Testis (tissue), 3 donors: ENCODE measurements around the gene PEPD. TPM values are rescaled to one million over a fixed set of nuclear protein-coding genes. Genes with fewer than 3 reads are reported as not detected.

Experiments used
- DNase-seq: peaks from one replicate; pipeline ENCODE4 v3.0.0-alpha.2; 2019
- H3K27ac ChIP-seq, 2 donors: fragments of 200-600 bp; sonication (generic); one replicate each; pipeline ENCODE4 v1.5.1; 2019
- H3K27me3 ChIP-seq: fragments of 200-600 bp; sonication (generic); one replicate; pipeline ENCODE4 v1.5.1; 2019
- H3K36me3 ChIP-seq: fragments of 200-600 bp; sonication (generic); one replicate; pipeline ENCODE4 v1.5.1; 2017; ENCODE audit warnings: low read depth; ENCODE audit errors: missing control alignments
- H3K4me1 ChIP-seq: fragments of 200-600 bp; sonication (generic); one replicate; pipeline ENCODE4 v1.5.1; 2019
- H3K4me3 ChIP-seq, 2 donors: fragments of 200-600 bp; sonication (generic); one replicate each; pipeline ENCODE4 v1.5.1; 2017 to 2019
- H3K9me3 ChIP-seq: fragments of 200-600 bp; sonication (generic); one replicate; pipeline ENCODE4 v1.5.1; 2017
- POLR2A ChIP-seq: fragments of 450-650 bp; IDR thresholded peaks from one replicate; pipeline ENCODE4 v1.6.1; 2017; ENCODE audit warnings: antibody characterized with exemption, mild to moderate bottlenecking, moderate library complexity
- WGBS, 2 donors: methylation state at CpG; one replicate each; pipeline ENCODE4 v1.1.5; 2018; 5-methylcytosine and 5-hydroxymethylcytosine counted together
- intact Hi-C: fragments of 100-400 bp; cut with DNase I; formaldehyde crosslinking; loops from one replicate; pipeline ENCODE4 v1.15.1; 2023; ENCODE audit warnings: low total_unique reads
- polyA plus RNA-seq: library from polyadenylated mRNA; stranded (reverse); fragments of 350-450 nt; fragmentation: Illumina TruSeq; extraction: RNeasy Lipid Tissue Mini Kit (QIAGEN cat#74804); gene quantifications from one replicate; pipeline ENCODE4 v1.2.3, GENCODE V29; 2014; ENCODE audit warnings: low read depth, low replicate concordance; ENCODE audit not compliant: insufficient read depth
- total RNA-seq, 2 donors: library from RNA; depleted of rRNA; stranded (reverse); fragments of >200 nt; gene quantifications; one replicate each; pipeline ENCODE4 v1.2.3, GENCODE V29; 2016
- TF ChIP-seq, protein P1 (sequence below), 3 experiments: fragments of 450-650 bp in 2 of 3; fragments of 200-600 bp in 1 of 3; sonication (generic) in 1 of 3; IDR thresholded peaks; one replicate each; pipeline ENCODE4 v1.5.1; 2016 to 2019; ENCODE audit warnings: antibody characterized with exemption in 3 of 3, mild to moderate bottlenecking in 2 of 3, moderate library complexity in 1 of 3

The PEPD gene
- total and polyA plus RNA-seq, 3 donors from 2014 or later = 51.1 to 87.9 (median 58.0) TPM

GRCh38 chr19:33509774-33510173 is 11.8 kb downstream of the PEPD start:
- H3K36me3 ChIP-seq = no peaks in the 10 kb centered on the region
- H3K27ac ChIP-seq = no peak overlapping the region
- H3K4me1 ChIP-seq = peaks cover 9% of the 10 kb centered on the region
- no peaks in the 10 kb centered on the region for H3K9me3 ChIP-seq
- WGBS, 2 donors = 91 to 92% methylated on average over 6 to 15 of the region's 15 CpGs
- no peak for DNase-seq
- no peaks in the 10 kb centered on the region for H3K27me3 ChIP-seq
- no peak overlapping the region for H3K4me3 ChIP-seq
- TF ChIP-seq, protein P1, sequence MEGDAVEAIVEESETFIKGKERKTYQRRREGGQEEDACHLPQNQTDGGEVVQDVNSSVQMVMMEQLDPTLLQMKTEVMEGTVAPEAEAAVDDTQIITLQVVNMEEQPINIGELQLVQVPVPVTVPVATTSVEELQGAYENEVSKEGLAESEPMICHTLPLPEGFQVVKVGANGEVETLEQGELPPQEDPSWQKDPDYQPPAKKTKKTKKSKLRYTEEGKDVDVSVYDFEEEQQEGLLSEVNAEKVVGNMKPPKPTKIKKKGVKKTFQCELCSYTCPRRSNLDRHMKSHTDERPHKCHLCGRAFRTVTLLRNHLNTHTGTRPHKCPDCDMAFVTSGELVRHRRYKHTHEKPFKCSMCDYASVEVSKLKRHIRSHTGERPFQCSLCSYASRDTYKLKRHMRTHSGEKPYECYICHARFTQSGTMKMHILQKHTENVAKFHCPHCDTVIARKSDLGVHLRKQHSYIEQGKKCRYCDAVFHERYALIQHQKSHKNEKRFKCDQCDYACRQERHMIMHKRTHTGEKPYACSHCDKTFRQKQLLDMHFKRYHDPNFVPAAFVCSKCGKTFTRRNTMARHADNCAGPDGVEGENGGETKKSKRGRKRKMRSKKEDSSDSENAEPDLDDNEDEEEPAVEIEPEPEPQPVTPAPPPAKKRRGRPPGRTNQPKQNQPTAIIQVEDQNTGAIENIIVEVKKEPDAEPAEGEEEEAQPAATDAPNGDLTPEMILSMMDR (IDR thresholded peaks at IDR 0.05) = no peak
- TF ChIP-seq POLR2A = no peak
- intact Hi-C loops = no loop called here

DNA sequence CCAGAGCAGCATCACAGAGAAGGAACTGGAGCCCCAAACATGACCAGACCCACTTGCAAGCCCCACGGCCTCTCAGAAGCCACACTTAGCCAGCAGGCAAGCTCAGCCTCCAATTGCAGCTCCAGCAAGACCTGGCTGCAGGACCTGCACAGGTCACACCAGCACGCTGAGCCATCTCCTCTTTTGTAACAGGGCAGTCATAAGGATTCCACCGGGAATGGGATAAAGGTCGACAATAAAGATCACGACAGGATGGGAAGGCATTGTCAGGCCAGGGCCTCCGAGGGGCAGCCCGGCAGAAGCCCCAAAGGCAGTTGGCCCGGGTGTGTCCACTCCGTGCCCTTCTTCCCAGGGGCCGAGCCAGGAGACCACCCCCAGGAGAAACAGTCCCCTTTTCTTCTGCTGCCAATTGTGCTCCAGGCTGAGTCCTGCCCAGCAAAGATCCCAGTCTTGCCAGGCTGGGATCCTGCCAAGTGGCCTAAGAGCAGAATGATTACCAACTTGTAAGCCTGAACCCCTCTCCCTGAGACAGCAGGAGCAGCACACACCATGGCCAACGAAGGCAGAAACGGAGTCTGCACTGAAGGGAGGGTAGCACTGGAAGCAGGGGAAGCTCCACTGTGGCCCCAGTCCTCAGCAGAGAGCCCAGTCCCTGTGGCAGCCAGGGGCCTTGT is 12.5 kb downstream of the PEPD start:
- no peak for DNase-seq
- no peaks in the 10 kb centered on the region for H3K9me3 ChIP-seq
- no peak overlapping the region for H3K27ac ChIP-seq
- no peak overlapping the region for H3K4me3 ChIP-seq
- TF ChIP-seq POLR2A = no peak
- TF ChIP-seq, protein P1 (IDR thresholded peaks at IDR 0.05) = no peak
- intact Hi-C loops = no loop called here
- H3K27me3 ChIP-seq = no peaks in the 10 kb centered on the region
- H3K36me3 ChIP-seq = no peaks in the 10 kb centered on the region
- 89 to 95% methylated on average over 12 of the region's 12 CpGs for WGBS, 2 donors
- peaks cover 9% of the 10 kb centered on the region for H3K4me1 ChIP-seq

DNA sequence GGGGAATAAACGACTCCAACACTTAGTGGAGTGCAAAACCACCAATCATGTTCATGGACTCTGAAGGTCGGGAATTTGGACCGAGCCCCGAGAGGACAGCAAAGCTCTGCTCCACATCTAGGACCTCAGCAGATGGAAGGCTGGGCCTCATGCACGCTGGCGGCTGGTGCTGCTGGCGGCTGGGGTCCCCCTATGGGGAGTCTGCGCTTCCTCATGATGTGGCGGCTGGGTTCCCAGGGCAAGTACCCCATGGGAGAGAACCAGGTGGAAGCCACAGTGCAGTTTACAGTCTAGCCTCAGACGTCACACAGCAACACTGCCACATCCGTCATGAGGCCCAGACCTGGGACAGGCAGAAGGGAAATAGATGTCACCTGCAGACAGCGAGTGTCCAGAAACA is 13.2 kb downstream of the PEPD start:
- no peaks in the 10 kb centered on the region for H3K9me3 ChIP-seq
- DNase-seq = no peak
- no peak for TF ChIP-seq POLR2A
- TF ChIP-seq, protein P1 (IDR thresholded peaks at IDR 0.05) = no peak
- H3K36me3 ChIP-seq = no peaks in the 10 kb centered on the region
- no peak overlapping the region for H3K27ac ChIP-seq
- intact Hi-C loops = no loop called here
- WGBS, 2 donors = 82 to 94% methylated on average over 8 to 12 of the region's 12 CpGs
- H3K4me1 ChIP-seq = peaks cover 13% of the 10 kb centered on the region
- H3K27me3 ChIP-seq = no peaks in the 10 kb centered on the region
- H3K4me3 ChIP-seq = no peak overlapping the region

- no peak overlapping the region for H3K27ac ChIP-seq
- H3K27me3 ChIP-seq = no peaks in the 10 kb centered on the region
- DNase-seq = no peak
- peaks cover 17% of the 10 kb centered on the region for H3K4me1 ChIP-seq
- no peaks in the 10 kb centered on the region for H3K36me3 ChIP-seq
- TF ChIP-seq POLR2A = no peak
- TF ChIP-seq, protein P1 (IDR thresholded peaks at IDR 0.05) = no peak
- WGBS, 2 donors = 80 to 86% methylated on average over 7 of the region's 7 CpGs
- no peak overlapping the region for H3K4me3 ChIP-seq
- intact Hi-C loops = no loop called here
- no peaks in the 10 kb centered on the region for H3K9me3 ChIP-seq
Measured at GRCh38 chr19:33508009-33508408, 13.6 kb downstream of the PEPD start.
